K562 (cell line): ENCODE results near the gene PDE4A. TPM values are rescaled to one million over a fixed set of nuclear protein-coding genes. Genes with fewer than 3 reads are reported as not detected.

ENCODE experiments used
- CREB3 ChIP-seq: fragments of 450-650 bp; conservative IDR thresholded peaks from 2 replicates; pipeline ENCODE4 v1.6.1; 2016; ENCODE audit warnings: missing genetic modification characterization, low read depth, mild to moderate bottlenecking, missing compliant biosample characterization, moderate library complexity
- CUX1 ChIP-seq: fragments of 200-800 bp; sonication (Bioruptor generic); IDR thresholded peaks from 2 replicates; pipeline ENCODE4 v1.6.1; 2016; ENCODE audit warnings: missing genetic modification characterization, missing compliant biosample characterization
- ESRRB ChIP-seq: fragments of 250-450 bp; sonication (Bioruptor Pico); IDR thresholded peaks from 2 replicates; pipeline ENCODE4 v1.5.0; 2020; ENCODE audit warnings: mild to moderate bottlenecking, moderate library complexity, borderline replicate concordance
- HDAC3 ChIP-seq: fragments of 450-650 bp; IDR thresholded peaks from 2 replicates; pipeline ENCODE4 v1.6.1; 2018; ENCODE audit warnings: borderline replicate concordance, mild to moderate bottlenecking, moderate library complexity; ENCODE audit not compliant: partially characterized antibody
- ID3 ChIP-seq, 2 experiments: fragments of 250-450 bp in 1 of 2; fragments of 450-650 bp in 1 of 2; sonication (Bioruptor Pico) in 1 of 2; IDR thresholded peaks; 2 replicates each; pipeline versions ENCODE4 v1.6.1 to v1.8.0; 2016 to 2021; ENCODE audit warnings: mild to moderate bottlenecking in 2 of 2, moderate library complexity in 2 of 2, missing compliant biosample characterization in 1 of 2, missing genetic modification characterization in 1 of 2
- L3MBTL2 ChIP-seq: fragments of 450-650 bp; IDR thresholded peaks from 2 replicates; pipeline ENCODE4 v1.6.1; 2016; ENCODE audit warnings: mild to moderate bottlenecking, moderate library complexity
- ZNF217 ChIP-seq: sonication (generic); formaldehyde crosslinking; IDR thresholded peaks from 2 replicates; pipeline ENCODE4 v1.8.0; 2022; ENCODE audit warnings: mild to moderate bottlenecking, missing genetic modification reagents
- ZNF699 ChIP-seq: fragments of 250-450 bp; sonication (Bioruptor Pico); IDR thresholded peaks from 2 replicates; pipeline ENCODE4 v1.8.0; 2021; ENCODE audit warnings: mild to moderate bottlenecking, moderate library complexity; ENCODE audit not compliant: insufficient replicate concordance
- polyA plus RNA-seq, 8 experiments: library from polyadenylated mRNA; depleted of rRNA in 4 of 8; stranded (reverse) in 5 of 8; unstranded in 3 of 8; fragments of >200 nt; fragmentation: Nextera tagmentation in 2 of 8; fragmentation: Illumina TruSeq in 1 of 8; extraction: Ambion mirVana in 2 of 8; extraction: Trizol in 1 of 8; gene quantifications; 2 replicates each; pipeline versions ENCODE4 v1.2.1 to v1.2.3, GENCODE V29; 2011 to 2014; ENCODE audit warnings: inconsistent platforms in 1 of 8, missing spikeins in 1 of 8
- total RNA-seq, 7 experiments: library from RNA; depleted of rRNA in 6 of 7; stranded (reverse); fragments of >200 nt in 6 of 7; fragmentation: Illumina TruSeq in 2 of 7; extraction: Trizol in 2 of 7; gene quantifications; 2 replicates each; pipeline versions ENCODE4 v1.2.1 to v1.2.3, GENCODE V29; 2011 to 2021; ENCODE audit warnings: low replicate concordance in 1 of 7
- TF ChIP-seq, protein P1 (sequence below), 2 experiments: fragments of 150-350 bp in 1 of 2; IDR thresholded peaks; 2 replicates each; pipeline ENCODE4 v1.6.1; 2012 to 2016; ENCODE audit warnings: low read depth in 2 of 2, low read length in 2 of 2, mild to moderate bottlenecking in 1 of 2, moderate library complexity in 1 of 2
- TF ChIP-seq, protein P2 (sequence below): conservative IDR thresholded peaks from 2 replicates; pipeline ENCODE4 v1.6.1; 2011; ENCODE audit warnings: low read depth, mild to moderate bottlenecking, low read length; ENCODE audit not compliant: control insufficient read depth
- TF ChIP-seq, protein P3 (sequence below): fragments of 450-650 bp; formaldehyde crosslinking; IDR thresholded peaks from 2 replicates; pipeline ENCODE4 v1.4.0; 2020; ENCODE audit warnings: mild to moderate bottlenecking, moderate library complexity

The PDE4A gene
- total and polyA plus RNA-seq, 9 of the 15 experiments (the other 6 are each of a cell fraction or from before 2014, with no cell fraction given), result 0.66 to 26.9 (median 4.6) TPM

DNA sequence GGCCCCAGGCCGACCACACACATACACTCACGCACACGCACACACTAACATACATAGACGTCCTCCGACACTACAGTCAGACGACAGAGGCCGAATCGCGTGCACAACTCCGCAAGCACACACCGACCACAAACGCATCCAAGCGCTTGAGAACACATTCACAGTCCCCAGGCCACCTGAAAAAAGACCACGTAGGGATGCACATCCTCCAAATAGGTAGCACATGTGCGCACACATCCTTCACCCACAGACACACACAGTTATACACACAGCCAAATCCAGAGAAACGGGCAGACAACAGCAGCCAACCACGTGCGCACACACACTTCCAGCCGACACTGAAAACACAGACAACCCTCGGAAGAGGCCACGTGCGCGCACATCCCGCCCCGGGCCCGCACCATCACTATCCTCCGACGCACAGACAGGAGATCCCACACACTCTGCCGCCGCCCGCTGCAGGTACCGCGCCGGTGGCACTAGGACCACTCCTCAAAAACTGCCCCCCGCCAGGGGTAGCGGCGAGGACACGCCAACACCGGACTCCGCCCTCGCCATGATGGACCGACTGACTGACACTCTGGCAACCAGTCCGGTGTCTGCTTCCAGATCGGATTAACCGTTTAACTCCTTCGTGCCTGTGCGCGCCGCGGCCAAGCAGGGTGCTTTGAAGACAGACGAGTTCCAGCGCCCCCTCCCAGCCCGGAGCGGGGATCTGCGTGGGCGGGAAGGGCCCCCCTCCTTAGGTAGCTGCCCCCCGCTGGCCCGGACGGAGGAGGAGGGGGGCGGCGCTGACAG, 493 bp upstream of the PDE4A start (continued):
- TF ChIP-seq, protein P1, sequence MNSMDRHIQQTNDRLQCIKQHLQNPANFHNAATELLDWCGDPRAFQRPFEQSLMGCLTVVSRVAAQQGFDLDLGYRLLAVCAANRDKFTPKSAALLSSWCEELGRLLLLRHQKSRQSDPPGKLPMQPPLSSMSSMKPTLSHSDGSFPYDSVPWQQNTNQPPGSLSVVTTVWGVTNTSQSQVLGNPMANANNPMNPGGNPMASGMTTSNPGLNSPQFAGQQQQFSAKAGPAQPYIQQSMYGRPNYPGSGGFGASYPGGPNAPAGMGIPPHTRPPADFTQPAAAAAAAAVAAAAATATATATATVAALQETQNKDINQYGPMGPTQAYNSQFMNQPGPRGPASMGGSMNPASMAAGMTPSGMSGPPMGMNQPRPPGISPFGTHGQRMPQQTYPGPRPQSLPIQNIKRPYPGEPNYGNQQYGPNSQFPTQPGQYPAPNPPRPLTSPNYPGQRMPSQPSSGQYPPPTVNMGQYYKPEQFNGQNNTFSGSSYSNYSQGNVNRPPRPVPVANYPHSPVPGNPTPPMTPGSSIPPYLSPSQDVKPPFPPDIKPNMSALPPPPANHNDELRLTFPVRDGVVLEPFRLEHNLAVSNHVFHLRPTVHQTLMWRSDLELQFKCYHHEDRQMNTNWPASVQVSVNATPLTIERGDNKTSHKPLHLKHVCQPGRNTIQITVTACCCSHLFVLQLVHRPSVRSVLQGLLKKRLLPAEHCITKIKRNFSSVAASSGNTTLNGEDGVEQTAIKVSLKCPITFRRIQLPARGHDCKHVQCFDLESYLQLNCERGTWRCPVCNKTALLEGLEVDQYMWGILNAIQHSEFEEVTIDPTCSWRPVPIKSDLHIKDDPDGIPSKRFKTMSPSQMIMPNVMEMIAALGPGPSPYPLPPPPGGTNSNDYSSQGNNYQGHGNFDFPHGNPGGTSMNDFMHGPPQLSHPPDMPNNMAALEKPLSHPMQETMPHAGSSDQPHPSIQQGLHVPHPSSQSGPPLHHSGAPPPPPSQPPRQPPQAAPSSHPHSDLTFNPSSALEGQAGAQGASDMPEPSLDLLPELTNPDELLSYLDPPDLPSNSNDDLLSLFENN (IDR thresholded peaks at IDR 0.05; ENCODE audit: low read depth in 2 of 2, low read length in 2 of 2), result no peak
- TF ChIP-seq ID3 (CRISPR knock-in tag; IDR thresholded peaks at IDR 0.05), result no peak
- TF ChIP-seq ID3 (tag; IDR thresholded peaks at IDR 0.05), result peak; percentile 76
- peak; percentile 96 for TF ChIP-seq L3MBTL2
- TF ChIP-seq, protein P2, sequence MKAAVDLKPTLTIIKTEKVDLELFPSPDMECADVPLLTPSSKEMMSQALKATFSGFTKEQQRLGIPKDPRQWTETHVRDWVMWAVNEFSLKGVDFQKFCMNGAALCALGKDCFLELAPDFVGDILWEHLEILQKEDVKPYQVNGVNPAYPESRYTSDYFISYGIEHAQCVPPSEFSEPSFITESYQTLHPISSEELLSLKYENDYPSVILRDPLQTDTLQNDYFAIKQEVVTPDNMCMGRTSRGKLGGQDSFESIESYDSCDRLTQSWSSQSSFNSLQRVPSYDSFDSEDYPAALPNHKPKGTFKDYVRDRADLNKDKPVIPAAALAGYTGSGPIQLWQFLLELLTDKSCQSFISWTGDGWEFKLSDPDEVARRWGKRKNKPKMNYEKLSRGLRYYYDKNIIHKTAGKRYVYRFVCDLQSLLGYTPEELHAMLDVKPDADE, result peak; percentile 90; the same call in 1 of the 2 replicates
- no peak for TF ChIP-seq CUX1 (CRISPR knock-in tag)
- no peak for TF ChIP-seq ZNF699 (CRISPR knock-in tag)
- TF ChIP-seq, protein P3, sequence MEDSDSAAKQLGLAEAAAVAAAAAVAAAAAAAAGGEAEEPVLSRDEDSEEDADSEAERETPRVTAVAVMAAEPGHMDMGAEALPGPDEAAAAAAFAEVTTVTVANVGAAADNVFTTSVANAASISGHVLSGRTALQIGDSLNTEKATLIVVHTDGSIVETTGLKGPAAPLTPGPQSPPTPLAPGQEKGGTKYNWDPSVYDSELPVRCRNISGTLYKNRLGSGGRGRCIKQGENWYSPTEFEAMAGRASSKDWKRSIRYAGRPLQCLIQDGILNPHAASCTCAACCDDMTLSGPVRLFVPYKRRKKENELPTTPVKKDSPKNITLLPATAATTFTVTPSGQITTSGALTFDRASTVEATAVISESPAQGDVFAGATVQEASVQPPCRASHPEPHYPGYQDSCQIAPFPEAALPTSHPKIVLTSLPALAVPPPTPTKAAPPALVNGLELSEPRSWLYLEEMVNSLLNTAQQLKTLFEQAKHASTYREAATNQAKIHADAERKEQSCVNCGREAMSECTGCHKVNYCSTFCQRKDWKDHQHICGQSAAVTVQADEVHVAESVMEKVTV, result no peak
- no peak for TF ChIP-seq CREB3 (tag)
- no peak for TF ChIP-seq ESRRB (CRISPR knock-in tag)
- no peak for TF ChIP-seq ZNF217
- no peak for TF ChIP-seq HDAC3
